ENCODE results near the gene PELI2. TPM values are rescaled to one million over a fixed set of nuclear protein-coding genes. Genes with fewer than 3 reads are reported as not detected.

Gene PELI2
- total RNA-seq, 4 donors from 2014 or later = 0.91 to 10.5 (median 3.9) TPM

DNA sequence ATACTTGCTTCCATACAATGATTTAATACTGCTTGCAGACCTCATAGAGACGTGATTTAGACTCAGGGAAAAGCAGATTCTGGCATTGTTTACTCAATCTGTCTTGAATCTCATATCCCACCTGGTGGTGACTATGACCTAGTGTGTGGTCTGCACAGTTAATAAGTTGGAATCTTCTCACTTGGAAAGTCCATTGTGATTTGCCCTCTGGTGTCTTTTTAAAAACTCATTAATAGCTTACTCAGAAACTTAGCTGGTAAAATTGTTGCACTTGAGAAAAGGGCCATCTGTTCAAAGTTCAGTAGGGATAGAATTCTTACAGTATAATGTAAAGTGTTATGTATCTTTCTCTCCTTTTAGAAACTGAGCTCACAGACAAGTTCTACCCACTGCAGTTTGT, 106.0 kb downstream of the PELI2 start:
- Histone ChIP-seq H3K27me3 (no peaks in the 10 kb centered on the region), H3K36me3 (no peaks in the 10 kb centered on the region), H3K4me1 (peaks cover 0 to 22% (median 3%) of the 10 kb centered on the region in 3 donors), H3K27ac (no peak overlapping the region), H3K4me3 (no peak overlapping the region), H3K9me3 (no peaks in the 10 kb centered on the region)
- intact Hi-C loops (cut with DNase I) = no loop called here
- TF ChIP-seq, protein P1, sequence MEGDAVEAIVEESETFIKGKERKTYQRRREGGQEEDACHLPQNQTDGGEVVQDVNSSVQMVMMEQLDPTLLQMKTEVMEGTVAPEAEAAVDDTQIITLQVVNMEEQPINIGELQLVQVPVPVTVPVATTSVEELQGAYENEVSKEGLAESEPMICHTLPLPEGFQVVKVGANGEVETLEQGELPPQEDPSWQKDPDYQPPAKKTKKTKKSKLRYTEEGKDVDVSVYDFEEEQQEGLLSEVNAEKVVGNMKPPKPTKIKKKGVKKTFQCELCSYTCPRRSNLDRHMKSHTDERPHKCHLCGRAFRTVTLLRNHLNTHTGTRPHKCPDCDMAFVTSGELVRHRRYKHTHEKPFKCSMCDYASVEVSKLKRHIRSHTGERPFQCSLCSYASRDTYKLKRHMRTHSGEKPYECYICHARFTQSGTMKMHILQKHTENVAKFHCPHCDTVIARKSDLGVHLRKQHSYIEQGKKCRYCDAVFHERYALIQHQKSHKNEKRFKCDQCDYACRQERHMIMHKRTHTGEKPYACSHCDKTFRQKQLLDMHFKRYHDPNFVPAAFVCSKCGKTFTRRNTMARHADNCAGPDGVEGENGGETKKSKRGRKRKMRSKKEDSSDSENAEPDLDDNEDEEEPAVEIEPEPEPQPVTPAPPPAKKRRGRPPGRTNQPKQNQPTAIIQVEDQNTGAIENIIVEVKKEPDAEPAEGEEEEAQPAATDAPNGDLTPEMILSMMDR (IDR thresholded peaks at IDR 0.05) = no peak
- TF ChIP-seq POLR2A (IDR thresholded peaks at IDR 0.05) = no peak
- no peak for DNase-seq
- 53 to 64% methylated on average over 1 of the region's 1 CpG for WGBS, 2 donors

DNA sequence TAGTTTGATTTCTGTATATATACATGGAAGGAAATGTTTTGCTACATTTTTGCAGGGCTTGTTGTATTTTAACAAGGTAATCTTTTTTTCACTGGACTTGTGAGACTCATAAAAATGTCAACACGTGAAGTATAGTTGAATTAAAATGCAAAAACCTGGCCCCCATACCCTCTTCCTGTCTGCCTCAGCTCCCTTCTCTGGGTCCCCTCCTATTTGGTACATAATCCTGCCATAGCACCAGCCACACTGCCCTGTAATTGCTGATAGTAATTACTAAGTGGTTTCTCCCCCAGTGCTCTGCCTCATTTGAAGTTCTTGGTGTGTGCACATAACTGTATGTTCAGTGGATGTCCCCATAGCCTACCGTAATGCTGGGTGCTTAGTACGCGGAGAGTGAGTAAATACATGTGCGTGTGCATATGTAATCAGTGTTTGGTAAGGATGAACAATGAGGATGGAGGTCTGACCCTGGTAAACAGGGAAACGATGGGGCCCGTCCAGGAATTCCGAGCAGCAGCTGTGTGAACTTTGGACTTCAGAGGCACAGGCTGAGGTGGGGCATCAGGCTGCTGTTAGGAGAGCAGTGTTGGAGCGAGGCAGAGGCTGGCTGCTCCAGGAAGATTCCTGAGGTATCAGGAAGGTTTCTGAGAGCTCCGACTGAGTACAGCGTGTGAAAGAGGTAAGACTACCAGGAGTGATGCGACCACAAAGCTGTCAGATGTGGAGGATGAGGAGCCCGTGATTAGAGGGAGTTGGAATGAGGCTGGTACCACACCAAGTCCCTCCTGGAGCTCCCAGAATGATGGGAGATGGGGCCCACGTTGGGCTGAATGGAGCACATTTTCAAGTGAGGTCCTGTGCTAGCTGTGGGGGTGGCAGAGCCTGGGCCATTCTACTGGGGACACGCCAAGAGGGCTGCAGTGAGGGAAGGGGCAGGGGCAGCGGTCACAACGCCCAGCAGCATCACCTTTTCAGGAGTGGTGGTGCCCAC, 106.8 kb downstream of the PELI2 start:
- H3K36me3 ChIP-seq = no peaks in the 10 kb centered on the region
- no peak for DNase-seq
- WGBS, 2 donors = 82 to 87% methylated on average over 12 to 14 of the region's 17 CpGs
- intact Hi-C loops (cut with DNase I) = no loop called here
- no peak overlapping the region for H3K27ac ChIP-seq
- TF ChIP-seq POLR2A (IDR thresholded peaks at IDR 0.05) = no peak
- TF ChIP-seq, protein P1 (IDR thresholded peaks at IDR 0.05) = no peak
- H3K9me3 ChIP-seq = no peaks in the 10 kb centered on the region
- H3K27me3 ChIP-seq = no peaks in the 10 kb centered on the region
- no peak overlapping the region for H3K4me3 ChIP-seq
- H3K4me1 ChIP-seq = peaks cover 0 to 14% (median under 1%) of the 10 kb centered on the region in 3 donors

DNA sequence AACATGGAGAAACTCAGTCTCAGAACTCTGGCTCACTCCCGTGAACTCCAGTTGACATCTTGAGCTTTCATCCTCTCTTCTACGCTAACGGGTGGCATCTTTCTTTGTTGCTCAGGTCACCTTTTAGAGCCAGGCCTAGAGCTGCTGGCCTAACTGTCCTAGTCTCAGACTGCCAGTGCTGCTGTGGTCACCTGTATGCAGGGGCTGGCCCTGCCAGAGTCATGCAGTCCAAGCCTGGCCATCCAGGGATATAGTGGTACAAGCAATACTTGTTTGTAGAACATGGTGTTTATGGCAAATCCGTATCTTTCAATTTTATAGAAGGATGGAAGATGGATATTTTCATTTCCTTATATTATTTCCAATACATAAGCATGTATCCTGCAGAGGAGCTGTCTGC, 117.2 kb downstream of the PELI2 start:
- 71 to 72% methylated on average over 4 of the region's 4 CpGs for WGBS, 2 donors
- Histone ChIP-seq H3K36me3 (no peaks in the 10 kb centered on the region), H3K9me3 (no peaks in the 10 kb centered on the region), H3K4me1 (no peaks in the 10 kb centered on the region), H3K27me3 (no peaks in the 10 kb centered on the region), H3K4me3 (no peak overlapping the region), H3K27ac (no peak overlapping the region)
- no peak for DNase-seq
- intact Hi-C loops (cut with DNase I) = no loop called here
- no peak for TF ChIP-seq POLR2A (IDR thresholded peaks at IDR 0.05)
- TF ChIP-seq, protein P1 (IDR thresholded peaks at IDR 0.05) = no peak

DNA sequence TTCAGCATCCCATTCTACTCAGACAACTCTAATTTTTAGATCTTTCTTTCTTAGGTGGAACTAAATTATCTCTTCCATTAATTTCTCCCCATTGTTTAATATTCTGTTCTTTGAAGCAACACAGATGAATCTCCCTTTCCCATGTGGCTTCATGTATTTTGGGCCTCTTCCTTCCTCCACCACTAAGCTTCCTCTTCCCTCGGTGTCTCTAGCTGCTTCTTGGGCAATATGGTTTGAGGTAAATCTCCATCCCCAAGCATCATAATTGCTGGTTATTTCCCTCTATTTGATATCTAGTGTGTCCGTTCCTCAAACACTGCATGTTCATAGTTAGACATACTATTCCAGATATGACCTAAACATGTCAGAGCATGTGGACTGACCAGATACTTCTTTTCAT, 119.2 kb downstream of the PELI2 start:
- H3K36me3 ChIP-seq = no peaks in the 10 kb centered on the region
- no peak overlapping the region for H3K27ac ChIP-seq
- H3K9me3 ChIP-seq = no peaks in the 10 kb centered on the region
- no peak for TF ChIP-seq POLR2A (IDR thresholded peaks at IDR 0.05)
- TF ChIP-seq, protein P1 (IDR thresholded peaks at IDR 0.05) = no peak
- 39 to 45% methylated on average over 2 of the region's 2 CpGs for WGBS, 2 donors
- no peaks in the 10 kb centered on the region for H3K27me3 ChIP-seq
- no peaks in the 10 kb centered on the region for H3K4me1 ChIP-seq
- intact Hi-C loops (cut with DNase I) = no loop called here
- DNase-seq = no peak
- H3K4me3 ChIP-seq = no peak overlapping the region

DNA sequence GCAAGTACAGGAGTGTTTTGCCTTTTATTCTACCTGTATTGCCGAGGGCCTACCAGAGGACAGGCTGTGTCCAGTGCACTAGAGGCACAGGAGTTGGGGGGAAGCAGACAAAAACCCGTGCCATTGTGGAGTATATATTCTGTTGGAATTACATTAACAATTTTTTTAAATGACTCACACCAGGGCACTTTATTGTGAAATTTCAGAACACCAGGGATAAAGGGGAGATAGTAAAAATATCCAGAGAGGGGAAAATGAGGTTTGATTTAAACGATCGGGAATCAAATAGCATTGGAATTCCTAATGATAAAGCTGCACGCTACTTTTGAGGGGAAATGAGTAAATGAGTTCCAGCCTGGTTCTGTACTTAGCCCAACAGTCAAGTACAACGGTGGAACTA, 123.2 kb downstream of the PELI2 start:
- Histone ChIP-seq H3K9me3 (no peaks in the 10 kb centered on the region), H3K27ac (no peak overlapping the region), H3K4me1 (peaks cover 0 to 10% (median 0%) of the 10 kb centered on the region in 3 donors), H3K4me3 (no peak overlapping the region), H3K27me3 (no peaks in the 10 kb centered on the region), H3K36me3 (no peaks in the 10 kb centered on the region)
- DNase-seq = no peak
- intact Hi-C loops (cut with DNase I) = no loop called here
- 82 to 95% methylated on average over 6 of the region's 6 CpGs for WGBS, 2 donors
- TF ChIP-seq, protein P1 (IDR thresholded peaks at IDR 0.05) = no peak
- no peak for TF ChIP-seq POLR2A (IDR thresholded peaks at IDR 0.05)
